Tibial artery (tissue), 4 donors: ENCODE results near the gene DLGAP1.

ENCODE experiments used
- DNase-seq, 2 donors: peaks; one replicate each; pipeline ENCODE4 v3.0.0-alpha.2; 2019
- H3K27ac ChIP-seq, 2 donors: fragments of 200-600 bp; sonication (generic) in 1 of 2; 1 replicate in 1 of 2; 2 replicates in 1 of 2; pipeline ENCODE4 v1.5.1; 2018 to 2019; ENCODE audit warnings: mild to moderate bottlenecking in 1 of 2
- H3K27me3 ChIP-seq, 2 donors: fragments of 200-600 bp; sonication (generic) in 1 of 2; one replicate each; pipeline versions ENCODE4 v1.5.1 to v1.6.0; 2016 to 2019
- H3K36me3 ChIP-seq, 3 donors: fragments of 200-600 bp; sonication (generic) in 2 of 3; one replicate each; pipeline ENCODE4 v1.5.1; 2016 to 2019; ENCODE audit warnings: mild to moderate bottlenecking in 2 of 3
- H3K4me1 ChIP-seq, 4 donors: fragments of 200-600 bp; sonication (generic) in 2 of 4; 1 replicate in 3 of 4; 2 replicates in 1 of 4; pipeline ENCODE4 v1.5.1; 2016 to 2019
- H3K4me3 ChIP-seq, 2 donors: fragments of 200-600 bp; sonication (generic) in 1 of 2; 1 replicate in 1 of 2; 2 replicates in 1 of 2; pipeline ENCODE4 v1.5.1; 2018 to 2019; ENCODE audit warnings: mild to moderate bottlenecking in 2 of 2
- H3K9me3 ChIP-seq, 3 donors: fragments of 200-600 bp; sonication (generic) in 1 of 3; one replicate each; pipeline ENCODE4 v1.5.1; 2016 to 2019
- CTCF ChIP-seq, 2 experiments: fragments of 200-600 bp in 1 of 2; fragments of 450-650 bp in 1 of 2; IDR thresholded peaks; one replicate each; pipeline ENCODE4 v1.5.1; 2017 to 2019; ENCODE audit warnings: antibody characterized with exemption in 2 of 2, mild to moderate bottlenecking in 1 of 2, moderate library complexity in 1 of 2
- intact Hi-C: fragments of 100-400 bp; cut with DNase I; formaldehyde crosslinking; loops from one replicate; pipeline ENCODE4 v1.15.0; 2023; ENCODE audit warnings: low total_unique reads

Gene DLGAP1

GRCh38 chr18:3450012-3450798 lies 1004.9 kb downstream of the DLGAP1 start, which contains the start of gene TGIF1:
TGIF1 (plus strand) TSS chr18:3450172; CDS start chr18:3450490, 318 bp downstream.
- peaks cover 0 to 33% (median 21%) of the 10 kb centered on the region in 4 donors for H3K4me1 ChIP-seq
- no peaks in the 10 kb centered on the region for H3K9me3 ChIP-seq
- H3K36me3 ChIP-seq, result no peaks in the 10 kb centered on the region
- H3K4me3 ChIP-seq, result peak within 1 kb of the TSS; percentile 72 to 89
- intact Hi-C loops, result loop anchor here (10.0 kb wide), 2 partner anchors 215 to 1005 kb away; partner anchors contain the start of gene DLGAP1
- no peak for TF ChIP-seq CTCF (IDR thresholded peaks at IDR 0.05)
- peak within 1 kb of the TSS; percentile 98 to 99 for H3K27ac ChIP-seq
- DNase-seq, result peak; percentile 86 to 90
- no peaks in the 10 kb centered on the region for H3K27me3 ChIP-seq

DNA sequence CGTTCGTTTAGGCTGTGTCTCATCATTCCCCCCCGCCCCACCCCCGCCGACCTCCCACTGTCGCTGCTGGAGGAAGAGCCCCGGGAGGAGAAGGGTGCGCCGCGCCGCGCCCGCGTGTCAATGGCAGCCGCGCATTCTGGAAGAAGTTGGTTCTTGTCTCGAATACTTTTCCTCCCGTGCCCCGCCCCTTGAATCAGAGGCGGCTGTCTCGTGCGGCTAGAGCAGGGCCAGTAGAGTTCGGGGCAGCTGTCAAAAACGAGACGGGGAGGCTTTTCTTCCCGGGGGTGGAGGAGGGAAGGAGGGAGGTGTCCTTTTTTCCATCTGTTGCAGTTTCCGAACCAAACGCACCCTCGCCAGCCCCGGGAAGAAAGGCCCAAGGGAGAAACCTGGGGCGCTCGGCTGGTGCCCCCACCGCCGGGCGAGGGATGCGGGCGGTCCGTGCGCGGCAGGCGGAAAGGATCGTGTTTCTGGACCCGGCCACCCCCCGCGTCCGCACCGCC lies 1005.5 kb downstream of the DLGAP1 start:
- TF ChIP-seq CTCF (IDR thresholded peaks at IDR 0.05), result no peak
- intact Hi-C loops, result loop anchor here (2.0 to 10.0 kb wide), 4 partner anchors 145 to 1005 kb away; partner anchors contain the start of genes DLGAP1 and MYL12B
- Histone ChIP-seq H3K4me3 (peak overlapping the region; percentile 72 to 89), H3K36me3 (no peaks in the 10 kb centered on the region), H3K27ac (peak overlapping the region; percentile 98 to 99), H3K4me1 (peaks cover 0 to 28% (median 16%) of the 10 kb centered on the region in 4 donors), H3K9me3 (no peaks in the 10 kb centered on the region), H3K27me3 (no peaks in the 10 kb centered on the region)
- DNase-seq, result no peak

DNA sequence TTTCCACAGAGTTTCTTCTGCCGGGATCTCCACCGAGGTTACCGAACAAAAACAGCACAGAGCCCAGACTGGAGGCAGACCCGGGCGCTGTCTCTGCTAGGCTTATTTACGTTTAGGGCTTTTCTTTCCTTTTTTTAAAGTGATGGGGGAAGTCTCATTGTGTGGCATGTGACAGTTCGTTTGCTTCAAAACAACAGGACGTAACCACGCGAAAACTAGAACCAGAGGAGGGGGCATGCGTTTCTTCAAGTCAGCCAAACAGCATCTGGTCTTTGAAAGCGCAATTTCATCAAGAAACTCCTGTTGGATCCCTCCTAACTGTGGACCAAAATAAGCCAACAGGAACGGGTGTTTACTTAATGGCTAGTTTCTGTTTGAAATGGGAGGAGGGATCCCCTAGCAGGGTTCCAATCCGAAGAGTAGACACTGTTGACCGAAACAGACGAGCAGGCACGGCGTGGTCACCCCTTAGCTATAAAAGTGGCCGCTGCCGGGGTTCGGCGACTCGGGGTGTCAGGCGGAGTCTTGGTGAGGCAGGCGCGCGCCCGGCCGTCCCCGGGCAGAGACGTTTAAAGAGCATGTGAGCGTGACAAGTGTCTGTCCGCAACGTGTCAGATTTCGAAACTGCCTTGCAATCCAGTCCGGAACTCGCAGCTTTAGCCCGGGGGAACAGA lies 1006.1 kb downstream of the DLGAP1 start:
- peak overlapping the region; percentile 72 to 89 for H3K4me3 ChIP-seq
- H3K4me1 ChIP-seq, result peaks cover 0 to 24% (median 14%) of the 10 kb centered on the region in 4 donors
- no peaks in the 10 kb centered on the region for H3K9me3 ChIP-seq
- H3K36me3 ChIP-seq, result no peaks in the 10 kb centered on the region
- no peak for TF ChIP-seq CTCF (IDR thresholded peaks at IDR 0.05)
- intact Hi-C loops, result loop anchor here (2.0 to 5.0 kb wide), 2 partner anchors 146 to 187 kb away; partner anchors contain the start of gene MYL12B
- peak; percentile 95 to 96 for DNase-seq
- H3K27ac ChIP-seq, result peak overlapping the region; percentile 98 to 99
- no peaks in the 10 kb centered on the region for H3K27me3 ChIP-seq

GRCh38 chr18:3447895-3448837 lies 1006.9 kb downstream of the DLGAP1 start:
- peak; percentile 96 to 99 for DNase-seq
- Histone ChIP-seq H3K36me3 (no peaks in the 10 kb centered on the region), H3K27me3 (no peaks in the 10 kb centered on the region), H3K27ac (peak overlapping the region; percentile 98 to 99), H3K9me3 (no peaks in the 10 kb centered on the region), H3K4me1 (peaks cover 0 to 17% (median 11%) of the 10 kb centered on the region in 4 donors), H3K4me3 (peak overlapping the region; percentile 72 to 89)
- intact Hi-C loops, result loop anchor here (2.0 to 5.0 kb wide), 2 partner anchors 147 to 186 kb away; partner anchors contain the start of gene MYL12B
- no peak for TF ChIP-seq CTCF (IDR thresholded peaks at IDR 0.05)
